Neural progenitor cell (in vitro differentiated cells): ENCODE results near the gene PIGC. TPM values are rescaled to one million over a fixed set of nuclear protein-coding genes. Genes with fewer than 3 reads are reported as not detected.

ENCODE experiments used
- DNase-seq: peaks from one replicate; pipeline ENCODE4 v3.0.0-alpha.2; 2016; ENCODE audit warnings: low spot score
- H2AFZ ChIP-seq: fragments of 200-600 bp; sonication (generic); replicated peaks from 2 replicates; pipeline ENCODE4 v1.6.1; 2016; ENCODE audit warnings: antibody characterized with exemption
- H3F3A ChIP-seq: fragments of 200-600 bp; sonication (generic); 2 replicates; pipeline ENCODE4 v1.6.1; 2016; ENCODE audit warnings: antibody characterized with exemption, low read depth
- H3K27ac ChIP-seq: fragments of 200-600 bp; sonication (generic); 2 replicates; pipeline ENCODE4 v1.5.1; 2016; ENCODE audit warnings: mild to moderate bottlenecking
- H3K27me3 ChIP-seq: fragments of 200-600 bp; sonication (generic); 2 replicates; pipeline ENCODE4 v1.6.1; 2016; ENCODE audit warnings: mild to moderate bottlenecking, moderate library complexity
- H3K36me3 ChIP-seq: fragments of 200-600 bp; sonication (generic); 2 replicates; pipeline ENCODE4 v1.5.1; 2016
- H3K4me1 ChIP-seq: fragments of 200-600 bp; sonication (generic); 2 replicates; pipeline ENCODE4 v1.6.1; 2016; ENCODE audit warnings: mixed run types
- H3K4me2 ChIP-seq: fragments of 200-600 bp; sonication (generic); 2 replicates; pipeline ENCODE4 v1.6.1; 2016
- H3K4me3 ChIP-seq: fragments of 200-600 bp; sonication (generic); 2 replicates; pipeline ENCODE4 v1.5.1; 2016
- H3K79me2 ChIP-seq: fragments of 200-600 bp; sonication (generic); 2 replicates; pipeline ENCODE4 v1.6.1; 2016; ENCODE audit warnings: low read depth
- H3K9ac ChIP-seq: fragments of 200-600 bp; sonication (generic); 2 replicates; pipeline ENCODE4 v1.6.1; 2016
- H3K9me3 ChIP-seq: fragments of 200-600 bp; sonication (generic); 2 replicates; pipeline ENCODE4 v1.5.1; 2016; ENCODE audit warnings: low read depth
- H4K20me1 ChIP-seq: fragments of 200-600 bp; sonication (generic); 2 replicates; pipeline ENCODE4 v1.6.1; 2016; ENCODE audit warnings: low read depth
- H3K27ac Mint-ChIP-seq: 3 replicates; pipeline ENCODE4 v1.8.0; 2021; ENCODE audit warnings: mixed read lengths
- H3K27me3 Mint-ChIP-seq: 2 replicates; pipeline ENCODE4 v1.8.0; 2022; ENCODE audit warnings: low read depth, mild to moderate bottlenecking, inconsistent platforms, moderate library complexity, mixed read lengths; ENCODE audit not compliant: insufficient read depth
- H3K36me3 Mint-ChIP-seq: 3 replicates; pipeline ENCODE4 v1.8.0; 2021; ENCODE audit warnings: mixed read lengths
- H3K4me1 Mint-ChIP-seq: 3 replicates; pipeline ENCODE4 v1.8.0; 2021; ENCODE audit warnings: mixed read lengths
- H3K4me3 Mint-ChIP-seq: 3 replicates; pipeline ENCODE4 v1.8.0; 2021; ENCODE audit warnings: mild to moderate bottlenecking, moderate library complexity, mixed read lengths
- H3K9me3 Mint-ChIP-seq: 3 replicates; pipeline ENCODE4 v1.8.0; 2020; ENCODE audit warnings: mixed read lengths
- EZH2 ChIP-seq: fragments of 200-600 bp; sonication (generic); IDR thresholded peaks from 2 replicates; pipeline ENCODE4 v1.6.1; 2017; ENCODE audit warnings: antibody characterized with exemption, mild to moderate bottlenecking, moderate library complexity
- EZH2phosphoT487 ChIP-seq: fragments of 200-600 bp; sonication (generic); IDR thresholded peaks from 2 replicates; pipeline ENCODE4 v1.6.1; 2017; ENCODE audit warnings: antibody characterized with exemption
- total RNA-seq: library from RNA; depleted of rRNA; stranded (reverse); fragments of >200 nt; gene quantifications from 2 replicates; pipeline ENCODE4 v1.2.3, GENCODE V29; 2015; ENCODE audit warnings: low replicate concordance
- TF ChIP-seq, protein P1 (sequence below): fragments of 200-600 bp; sonication (generic); IDR thresholded peaks from 2 replicates; pipeline ENCODE4 v1.5.1; 2017; ENCODE audit warnings: antibody characterized with exemption, mild to moderate bottlenecking

PIGC gene
- total RNA-seq, 1 donor from 2014 or later = 39.4 TPM

- Histone ChIP-seq H3K36me3 (no peaks in the 10 kb centered on the region), H4K20me1 (no peaks in the 10 kb centered on the region), H3K4me1 (peaks cover 14% of the 10 kb centered on the region), H3K27me3 (peaks cover 25% of the 10 kb centered on the region), H3K4me3 (no peak overlapping the region), H3K79me2 (no peaks in the 10 kb centered on the region), H3F3A (peaks cover 8% of the 10 kb centered on the region), H3K9ac (no peak overlapping the region), H3K9me3 (no peaks in the 10 kb centered on the region), H3K27ac (no peak overlapping the region), H3K4me2 (no peak overlapping the region), H2AFZ (no peak overlapping the region)
- H3K36me3 Mint-ChIP-seq = no peaks in the 10 kb centered on the region
- H3K4me3 Mint-ChIP-seq = no peak overlapping the region
- no peaks in the 10 kb centered on the region for H3K27me3 Mint-ChIP-seq
- DNase-seq = no peak
- H3K27ac Mint-ChIP-seq = no peak overlapping the region
- TF ChIP-seq EZH2phosphoT487 (no peak), EZH2 (no peak)
- TF ChIP-seq, protein P1, sequence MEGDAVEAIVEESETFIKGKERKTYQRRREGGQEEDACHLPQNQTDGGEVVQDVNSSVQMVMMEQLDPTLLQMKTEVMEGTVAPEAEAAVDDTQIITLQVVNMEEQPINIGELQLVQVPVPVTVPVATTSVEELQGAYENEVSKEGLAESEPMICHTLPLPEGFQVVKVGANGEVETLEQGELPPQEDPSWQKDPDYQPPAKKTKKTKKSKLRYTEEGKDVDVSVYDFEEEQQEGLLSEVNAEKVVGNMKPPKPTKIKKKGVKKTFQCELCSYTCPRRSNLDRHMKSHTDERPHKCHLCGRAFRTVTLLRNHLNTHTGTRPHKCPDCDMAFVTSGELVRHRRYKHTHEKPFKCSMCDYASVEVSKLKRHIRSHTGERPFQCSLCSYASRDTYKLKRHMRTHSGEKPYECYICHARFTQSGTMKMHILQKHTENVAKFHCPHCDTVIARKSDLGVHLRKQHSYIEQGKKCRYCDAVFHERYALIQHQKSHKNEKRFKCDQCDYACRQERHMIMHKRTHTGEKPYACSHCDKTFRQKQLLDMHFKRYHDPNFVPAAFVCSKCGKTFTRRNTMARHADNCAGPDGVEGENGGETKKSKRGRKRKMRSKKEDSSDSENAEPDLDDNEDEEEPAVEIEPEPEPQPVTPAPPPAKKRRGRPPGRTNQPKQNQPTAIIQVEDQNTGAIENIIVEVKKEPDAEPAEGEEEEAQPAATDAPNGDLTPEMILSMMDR = no peak
- peaks cover 27% of the 10 kb centered on the region for H3K4me1 Mint-ChIP-seq
- peaks cover under 1% of the 10 kb centered on the region for H3K9me3 Mint-ChIP-seq
Measured at GRCh38 chr1:172484252-172484651, 40.4 kb upstream of the PIGC start.

DNA sequence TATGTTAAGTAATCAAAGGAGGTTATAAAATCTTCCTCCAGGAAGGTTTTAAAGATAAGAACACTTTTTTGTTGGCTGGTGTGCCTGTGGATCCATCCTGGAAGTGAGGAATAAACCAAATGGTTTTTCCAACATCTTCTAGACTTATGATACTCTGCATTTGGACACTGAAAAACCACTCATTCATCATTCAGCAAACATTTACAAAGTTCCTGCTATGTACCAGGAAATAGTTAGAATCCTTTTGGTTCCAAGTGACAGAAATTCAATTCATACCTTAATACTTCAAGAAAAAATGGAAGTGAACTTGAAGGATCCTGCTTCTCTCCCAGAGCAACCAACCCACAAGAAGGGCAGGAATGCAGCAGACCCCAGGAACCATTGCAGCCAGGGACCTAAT, 39.6 kb upstream of the PIGC start:
- no peaks in the 10 kb centered on the region for H3K27me3 Mint-ChIP-seq
- no peaks in the 10 kb centered on the region for H3K9me3 ChIP-seq
- H3K27ac Mint-ChIP-seq = no peak overlapping the region
- H3K4me3 ChIP-seq = no peak overlapping the region
- H3K4me1 ChIP-seq = peaks cover 14% of the 10 kb centered on the region
- no peak overlapping the region for H3K4me2 ChIP-seq
- peaks cover 19% of the 10 kb centered on the region for H3K4me1 Mint-ChIP-seq
- H3K4me3 Mint-ChIP-seq = no peak overlapping the region
- H3K79me2 ChIP-seq = no peaks in the 10 kb centered on the region
- H3K27ac ChIP-seq = no peak overlapping the region
- H3K9ac ChIP-seq = no peak overlapping the region
- no peak overlapping the region for H2AFZ ChIP-seq
- no peak for DNase-seq
- H3K27me3 ChIP-seq = peaks cover 18% of the 10 kb centered on the region
- H3K9me3 Mint-ChIP-seq = peaks cover 4% of the 10 kb centered on the region
- H3K36me3 Mint-ChIP-seq = peaks cover 2% of the 10 kb centered on the region
- H3F3A ChIP-seq = peaks cover 8% of the 10 kb centered on the region
- TF ChIP-seq, protein P1 = no peak
- no peaks in the 10 kb centered on the region for H4K20me1 ChIP-seq
- H3K36me3 ChIP-seq = no peaks in the 10 kb centered on the region

- no peak overlapping the region for H3K4me2 ChIP-seq
- no peak overlapping the region for H3K4me3 ChIP-seq
- no peak for TF ChIP-seq EZH2phosphoT487
- TF ChIP-seq, protein P1 = no peak
- TF ChIP-seq EZH2 = no peak
- no peak overlapping the region for H3K27ac Mint-ChIP-seq
- no peak overlapping the region for H3K27ac ChIP-seq
- H3K4me3 Mint-ChIP-seq = no peak overlapping the region
- H3F3A ChIP-seq = peaks cover 6% of the 10 kb centered on the region
- H3K4me1 Mint-ChIP-seq = peaks cover 7% of the 10 kb centered on the region
- DNase-seq = no peak
- no peaks in the 10 kb centered on the region for H3K79me2 ChIP-seq
- H3K36me3 ChIP-seq = no peaks in the 10 kb centered on the region
- no peaks in the 10 kb centered on the region for H4K20me1 ChIP-seq
- peaks cover 18% of the 10 kb centered on the region for H3K27me3 ChIP-seq
- no peak overlapping the region for H2AFZ ChIP-seq
- no peak overlapping the region for H3K9ac ChIP-seq
- peaks cover 3% of the 10 kb centered on the region for H3K4me1 ChIP-seq
- H3K36me3 Mint-ChIP-seq = peaks cover 2% of the 10 kb centered on the region
- no peaks in the 10 kb centered on the region for H3K27me3 Mint-ChIP-seq
- no peaks in the 10 kb centered on the region for H3K9me3 ChIP-seq
- H3K9me3 Mint-ChIP-seq = peaks cover 4% of the 10 kb centered on the region
Measured at GRCh38 chr1:172482044-172482443, 38.2 kb upstream of the PIGC start.

DNA sequence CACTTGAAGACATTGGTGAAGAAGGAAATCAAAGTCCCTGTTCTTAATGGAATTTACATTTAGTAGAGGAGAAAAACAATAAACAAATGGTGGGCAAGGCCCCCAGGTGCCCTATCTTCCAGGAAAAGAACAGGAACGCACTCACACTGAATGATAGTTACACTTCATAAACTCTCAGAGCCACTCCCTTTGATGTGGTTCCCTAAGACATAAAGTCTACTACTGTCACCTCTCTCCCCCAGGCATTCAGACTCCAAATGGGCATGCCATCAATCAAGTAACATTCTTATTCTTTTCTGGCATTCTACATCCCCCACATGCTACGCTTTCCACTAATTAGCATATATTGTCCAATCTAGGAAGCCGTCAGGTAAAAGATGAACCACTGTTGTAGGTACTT, 36.6 kb upstream of the PIGC start:
- Histone ChIP-seq H4K20me1 (no peaks in the 10 kb centered on the region), H3K79me2 (no peaks in the 10 kb centered on the region), H3K4me3 (no peak overlapping the region), H3K27me3 (peaks cover 7% of the 10 kb centered on the region), H3K4me2 (no peak overlapping the region), H3K27ac (no peak overlapping the region), H3K36me3 (no peaks in the 10 kb centered on the region), H3F3A (no peaks in the 10 kb centered on the region), H3K4me1 (no peaks in the 10 kb centered on the region), H3K9ac (no peak overlapping the region), H2AFZ (no peak overlapping the region), H3K9me3 (no peaks in the 10 kb centered on the region)
- H3K4me1 Mint-ChIP-seq = peaks cover 4% of the 10 kb centered on the region
- H3K27me3 Mint-ChIP-seq = no peaks in the 10 kb centered on the region
- H3K36me3 Mint-ChIP-seq = peaks cover 2% of the 10 kb centered on the region
- TF ChIP-seq, protein P1 = no peak
- no peak for TF ChIP-seq EZH2
- TF ChIP-seq EZH2phosphoT487 = no peak
- H3K9me3 Mint-ChIP-seq = peaks cover 4% of the 10 kb centered on the region
- H3K27ac Mint-ChIP-seq = no peak overlapping the region
- DNase-seq = no peak
- H3K4me3 Mint-ChIP-seq = no peak overlapping the region
